ENCODE data around the gene RRP7A. TPM values are rescaled to one million over a fixed set of nuclear protein-coding genes. Genes with fewer than 3 reads are reported as not detected.
"Not testable (repeated sequence)": the region's sequence is repeated elsewhere in the genome, so short reads cannot be mapped to it uniquely, and the experiment has no call there.

The RRP7A gene
- total RNA-seq, 2 experiments from 2014 or later: 184 to 193 TPM

DNA sequence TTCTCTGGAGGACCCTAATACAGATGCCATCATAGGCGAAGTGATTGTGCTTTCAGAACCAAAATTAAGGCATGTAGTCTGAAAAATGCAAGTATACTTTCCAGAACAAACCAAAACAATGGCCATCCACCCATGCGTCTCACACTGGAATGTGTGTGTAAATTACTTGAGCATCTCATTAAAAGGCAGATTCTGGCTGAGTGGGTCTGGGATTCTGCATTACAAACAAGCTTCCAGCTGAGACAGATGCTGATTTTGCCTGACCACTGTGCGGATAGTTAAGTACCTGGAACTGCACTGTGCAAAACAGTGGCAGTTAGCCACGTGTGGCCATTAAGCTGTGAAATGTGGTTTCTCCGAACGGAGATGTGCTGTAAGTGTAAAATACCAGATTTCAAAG, 26.2 kb downstream of the RRP7A start:
- no peak for DNase-seq
- no peak overlapping the region for H3K4me3 Mint-ChIP-seq
- H3K27ac Mint-ChIP-seq: no peak overlapping the region
- no peaks in the 10 kb centered on the region for H3K36me3 Mint-ChIP-seq
- no peaks in the 10 kb centered on the region for H3K27me3 Mint-ChIP-seq
- no peaks in the 10 kb centered on the region for H3K4me1 Mint-ChIP-seq
- H3K9me3 Mint-ChIP-seq: no peaks in the 10 kb centered on the region

DNA sequence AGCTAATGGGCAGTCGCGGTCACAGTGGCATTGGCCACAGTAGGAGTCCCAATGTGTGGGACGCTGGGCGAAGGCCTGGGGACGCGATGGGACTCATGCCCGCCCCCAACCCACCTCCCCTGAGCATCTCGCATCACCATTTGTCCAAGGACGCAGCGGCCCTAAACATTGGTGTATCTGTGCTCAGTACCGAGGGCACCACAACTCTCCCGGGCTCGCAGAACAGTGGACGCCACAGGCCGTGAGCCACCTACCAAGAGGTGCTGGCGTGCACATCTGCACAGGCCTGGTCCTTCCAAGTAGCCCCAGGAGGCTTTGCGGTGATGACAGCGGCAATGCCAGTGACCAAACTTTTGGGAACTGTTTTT, 27.3 kb downstream of the RRP7A start:
- Mint-ChIP-seq H3K4me1 (no peaks in the 10 kb centered on the region), H3K36me3 (no peaks in the 10 kb centered on the region), H3K27ac (no peak overlapping the region), H3K9me3 (no peaks in the 10 kb centered on the region), H3K27me3 (no peaks in the 10 kb centered on the region), H3K4me3 (no peak overlapping the region)
- DNase-seq: no peak

DNA sequence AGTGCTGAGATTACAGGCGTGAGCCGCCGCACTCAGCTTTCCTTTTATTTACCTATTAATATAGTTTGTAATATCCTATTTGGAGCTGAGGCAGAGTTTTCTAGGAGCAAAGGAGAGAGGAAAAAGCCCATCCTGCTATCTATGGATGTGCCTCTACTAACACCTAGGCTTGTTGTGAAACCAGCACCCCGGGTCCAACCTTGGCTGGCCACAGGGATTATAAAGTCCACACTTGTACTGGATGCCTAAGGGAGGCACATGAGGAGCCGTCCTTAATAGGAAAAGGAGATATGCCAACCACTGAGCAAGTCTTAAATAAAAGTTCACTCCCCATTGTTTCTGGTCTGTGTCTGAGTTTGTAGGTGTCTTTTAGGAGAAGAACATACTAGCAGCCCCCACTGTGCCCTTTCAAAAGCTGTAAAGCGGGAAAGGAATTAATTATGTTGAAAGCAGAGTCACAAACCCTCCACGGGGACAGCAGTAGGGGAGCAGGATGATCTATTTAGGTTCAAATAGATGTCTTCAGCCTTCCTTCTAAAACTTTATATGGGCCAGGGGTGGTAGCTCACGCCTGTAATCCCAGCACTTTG, 29.3 kb downstream of the RRP7A start:
- Mint-ChIP-seq H3K4me3 (no peak overlapping the region), H3K36me3 (no peaks in the 10 kb centered on the region), H3K9me3 (no peaks in the 10 kb centered on the region), H3K27me3 (no peaks in the 10 kb centered on the region), H3K27ac (no peak overlapping the region), H3K4me1 (no peaks in the 10 kb centered on the region)
- DNase-seq: no peak

DNA sequence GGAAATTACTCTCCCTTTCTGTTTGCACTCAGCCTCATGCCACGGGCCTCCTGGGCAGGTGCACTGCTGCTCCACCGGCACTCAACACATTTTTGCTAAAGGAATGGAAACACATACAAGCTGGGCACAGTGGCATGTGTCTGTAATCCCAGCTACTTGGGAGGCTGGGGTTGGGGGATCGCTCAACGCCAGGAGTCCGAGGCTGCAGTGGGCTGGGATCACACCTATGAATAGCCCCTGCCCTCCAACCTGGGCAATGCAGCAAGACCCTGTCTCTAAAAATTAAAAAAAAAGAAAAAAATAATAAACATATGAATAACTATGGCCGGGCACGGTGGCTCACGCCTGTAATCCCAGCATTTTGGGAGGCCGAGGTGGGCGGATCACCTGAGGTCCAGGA, 30.6 kb downstream of the RRP7A start:
- Mint-ChIP-seq H3K27me3 (no peaks in the 10 kb centered on the region), H3K4me1 (no peaks in the 10 kb centered on the region), H3K4me3 (no peak overlapping the region), H3K27ac (no peak overlapping the region), H3K9me3 (no peaks in the 10 kb centered on the region), H3K36me3 (no peaks in the 10 kb centered on the region)
- DNase-seq: no peak

DNA sequence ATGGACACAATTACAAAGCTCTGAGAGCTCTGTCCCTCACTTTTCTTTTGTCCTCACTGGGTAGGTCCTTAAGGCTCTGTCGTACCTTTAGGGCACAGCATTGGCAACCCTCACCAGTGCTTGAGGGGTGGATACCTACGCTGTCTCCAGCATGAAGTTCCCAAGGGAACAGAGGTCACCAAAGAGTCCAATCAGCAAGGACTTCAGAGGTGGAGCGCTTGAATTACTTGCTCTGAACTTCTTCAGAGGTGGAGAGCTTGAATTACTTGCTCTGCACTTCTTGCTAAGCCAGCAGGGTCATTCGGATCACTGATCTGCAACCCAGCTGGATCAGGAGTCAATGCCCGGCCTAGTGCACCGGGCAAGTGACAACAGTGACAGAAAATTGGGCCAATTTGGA, 35.1 kb downstream of the RRP7A start:
- DNase-seq: no peak
- Mint-ChIP-seq H3K27me3 (no peaks in the 10 kb centered on the region), H3K4me3 (no peak overlapping the region), H3K36me3 (no peaks in the 10 kb centered on the region), H3K9me3 (no peaks in the 10 kb centered on the region), H3K4me1 (no peaks in the 10 kb centered on the region), H3K27ac (no peak overlapping the region)

DNA sequence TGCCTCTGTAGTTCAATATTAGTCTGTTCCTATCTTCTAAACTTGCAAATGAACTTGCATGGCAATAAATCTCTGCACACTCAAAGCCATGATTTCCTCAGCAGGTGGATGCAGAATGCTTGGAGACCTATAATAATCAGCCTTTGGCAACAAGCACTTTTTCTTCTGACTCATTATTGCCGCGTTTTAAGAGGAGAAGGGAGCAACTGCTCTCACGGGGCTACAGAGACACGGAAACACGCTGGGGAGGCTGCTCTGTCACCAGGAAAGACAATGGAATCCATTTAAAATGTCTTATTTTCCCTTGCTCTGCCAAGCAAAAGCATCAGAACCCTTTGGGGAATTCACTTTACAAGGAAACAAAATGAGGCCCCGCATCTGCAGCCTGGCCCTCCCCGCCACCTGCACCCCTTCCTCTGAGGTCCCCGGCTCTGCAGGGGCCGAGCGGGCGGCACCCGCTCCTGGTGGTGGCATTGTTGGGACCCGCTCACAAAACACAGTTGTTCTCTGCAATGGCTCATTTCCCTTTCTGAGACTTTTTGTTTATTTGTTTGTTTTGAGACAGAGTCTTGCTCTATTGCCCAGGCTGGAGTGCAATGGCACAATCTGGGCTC, 35.9 kb downstream of the RRP7A start:
- H3K9me3 Mint-ChIP-seq, H3K27me3 Mint-ChIP-seq, DNase-seq, H3K4me1 Mint-ChIP-seq, H3K4me3 Mint-ChIP-seq, H3K27ac Mint-ChIP-seq, H3K36me3 Mint-ChIP-seq: not testable (repeated sequence)

DNA sequence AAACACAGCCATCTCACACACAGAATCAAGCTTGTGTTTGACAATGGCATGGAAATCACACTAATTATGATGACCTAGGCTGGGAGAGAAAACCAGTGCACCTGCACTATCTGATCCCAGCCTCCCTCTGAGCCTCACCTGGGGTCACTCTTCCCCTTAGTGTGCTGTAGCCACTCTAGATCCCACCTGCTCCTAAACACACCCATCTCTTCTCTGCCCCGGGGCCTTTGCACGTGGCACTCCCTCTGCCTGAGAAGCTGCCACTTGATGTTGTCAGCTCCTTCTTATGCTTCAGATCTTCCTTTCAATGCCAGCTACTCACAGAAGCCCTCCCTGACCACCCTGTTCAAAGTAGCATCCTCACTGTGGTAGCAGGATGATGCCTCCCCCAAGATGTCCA, 44.5 kb downstream of the RRP7A start:
- DNase-seq: no peak
- Mint-ChIP-seq H3K4me3 (no peak overlapping the region), H3K9me3 (no peaks in the 10 kb centered on the region), H3K36me3 (no peaks in the 10 kb centered on the region), H3K27ac (no peak overlapping the region), H3K4me1 (peaks cover 7% of the 10 kb centered on the region), H3K27me3 (no peaks in the 10 kb centered on the region)

DNA sequence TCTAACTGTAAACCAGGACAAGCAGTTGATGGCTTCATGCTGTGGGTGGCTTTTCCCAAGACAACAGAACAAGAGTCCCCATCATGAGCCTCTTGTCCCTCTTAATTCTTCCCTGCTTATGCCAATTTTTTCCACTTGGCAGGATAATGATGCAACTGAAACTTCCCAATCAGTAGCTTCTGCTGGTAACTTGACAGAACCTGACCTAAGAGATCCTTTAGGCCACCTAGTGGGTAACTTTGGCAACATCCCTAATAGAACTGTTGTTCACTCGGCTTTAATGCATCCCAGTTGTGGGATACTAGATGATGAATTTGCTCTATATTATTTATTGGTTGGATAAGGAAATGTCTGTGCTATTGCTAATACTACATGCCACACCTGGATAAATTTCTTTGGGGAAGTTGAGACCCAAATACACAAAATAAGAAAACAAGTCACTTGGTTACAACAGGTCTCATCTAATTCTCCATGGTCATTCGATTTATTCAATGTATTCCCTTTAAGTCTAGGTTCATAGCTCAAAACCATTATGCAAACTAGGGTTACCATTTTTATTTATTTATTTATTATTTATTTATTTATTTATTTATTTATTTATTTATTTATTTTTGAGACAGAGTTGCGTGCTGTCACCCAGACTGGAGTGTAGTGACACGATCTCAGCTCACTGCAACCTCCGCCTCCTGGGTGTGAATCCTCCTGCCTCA, 46.0 kb downstream of the RRP7A start:
- Mint-ChIP-seq H3K4me3 (no peak overlapping the region), H3K9me3 (no peaks in the 10 kb centered on the region), H3K27ac (no peak overlapping the region), H3K27me3 (no peaks in the 10 kb centered on the region), H3K4me1 (peaks cover 5% of the 10 kb centered on the region), H3K36me3 (no peaks in the 10 kb centered on the region)
- DNase-seq: no peak

DNA sequence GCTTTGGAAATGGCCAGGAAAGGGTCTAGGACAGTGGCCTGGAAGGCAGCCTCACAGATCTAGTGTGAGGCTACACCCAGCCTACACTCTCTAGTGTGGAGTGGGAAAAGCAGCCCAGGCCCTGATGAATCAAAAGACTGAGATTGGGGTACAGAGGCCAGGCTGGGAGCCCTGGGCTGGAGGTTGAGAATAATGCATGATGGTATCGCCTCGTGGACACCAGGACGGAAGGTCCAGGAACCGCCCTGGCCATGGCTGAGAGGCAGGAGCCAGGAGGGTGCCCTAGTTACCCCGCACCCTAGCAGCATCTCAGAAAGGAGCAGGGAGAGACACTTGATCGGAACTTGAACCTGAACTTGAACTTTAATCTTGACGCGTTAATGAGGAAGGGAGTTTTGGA, 46.9 kb downstream of the RRP7A start:
- H3K9me3 Mint-ChIP-seq: no peaks in the 10 kb centered on the region
- no peak overlapping the region for H3K27ac Mint-ChIP-seq

DNA sequence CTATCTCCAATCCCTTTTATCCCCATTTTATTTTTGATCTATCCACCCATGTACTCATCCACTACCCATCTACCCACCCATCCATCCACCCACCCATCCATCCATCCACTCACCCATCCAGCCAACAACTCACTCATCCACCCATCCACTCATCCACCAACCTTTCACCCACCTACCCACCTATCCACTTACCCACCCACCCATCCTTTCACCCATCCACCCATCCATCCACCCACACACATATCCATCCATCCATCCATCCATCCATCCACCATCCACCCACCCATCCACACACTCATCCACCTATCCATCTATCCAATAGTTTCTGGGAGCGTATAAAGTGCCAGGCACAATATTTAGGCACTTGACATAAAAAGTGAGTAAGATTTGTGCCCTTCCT, 48.2 kb downstream of the RRP7A start:
- no peaks in the 10 kb centered on the region for H3K36me3 Mint-ChIP-seq
- H3K4me1 Mint-ChIP-seq: no peaks in the 10 kb centered on the region
- H3K27ac Mint-ChIP-seq: no peak overlapping the region
- DNase-seq: no peak
- H3K9me3 Mint-ChIP-seq: no peaks in the 10 kb centered on the region
- H3K4me3 Mint-ChIP-seq: no peak overlapping the region
- H3K27me3 Mint-ChIP-seq: no peaks in the 10 kb centered on the region

More for the DNA sequence above, 46.9 kb downstream of the RRP7A start:
- Mint-ChIP-seq H3K36me3 (no peaks in the 10 kb centered on the region), H3K4me1 (no peaks in the 10 kb centered on the region), H3K4me3 (no peak overlapping the region), H3K27me3 (no peaks in the 10 kb centered on the region)
- DNase-seq: no peak

DNA sequence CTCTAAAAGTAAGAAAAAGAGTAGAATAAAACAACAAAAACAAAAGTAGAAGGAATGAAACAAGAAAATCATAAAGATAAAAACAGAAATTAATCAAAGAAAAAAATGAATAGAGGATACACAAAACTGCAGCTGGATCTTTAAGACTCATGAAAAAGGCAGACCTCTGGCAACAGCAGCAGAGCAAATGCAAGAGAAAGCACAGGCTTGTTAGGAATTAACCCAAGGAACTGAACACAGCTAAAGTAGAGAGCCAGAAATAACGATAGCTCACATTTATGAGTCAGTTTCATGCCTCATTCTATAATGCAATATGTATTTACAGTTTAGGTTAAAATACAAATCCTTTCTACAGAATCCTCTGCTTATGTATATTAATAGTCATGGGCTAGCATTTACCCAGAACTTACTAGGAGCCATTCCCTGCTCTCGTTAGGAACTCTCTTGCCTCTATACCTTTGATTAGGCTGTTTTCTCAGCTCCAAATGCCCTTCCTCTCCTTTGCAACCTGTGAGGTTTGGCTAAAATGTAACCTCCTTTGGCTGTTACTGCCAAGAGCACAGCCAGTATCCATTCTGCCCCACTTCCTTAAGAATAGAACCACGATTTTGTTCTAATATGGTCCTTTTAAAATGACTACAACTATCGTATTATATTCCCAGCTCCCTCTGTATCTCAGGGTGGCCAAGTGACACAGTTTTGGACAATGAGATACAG, 49.1 kb downstream of the RRP7A start:
- Mint-ChIP-seq H3K27ac (no peak overlapping the region), H3K27me3 (no peaks in the 10 kb centered on the region), H3K4me1 (no peaks in the 10 kb centered on the region), H3K36me3 (no peaks in the 10 kb centered on the region), H3K9me3 (no peaks in the 10 kb centered on the region), H3K4me3 (no peak overlapping the region)
- no peak for DNase-seq

DNA sequence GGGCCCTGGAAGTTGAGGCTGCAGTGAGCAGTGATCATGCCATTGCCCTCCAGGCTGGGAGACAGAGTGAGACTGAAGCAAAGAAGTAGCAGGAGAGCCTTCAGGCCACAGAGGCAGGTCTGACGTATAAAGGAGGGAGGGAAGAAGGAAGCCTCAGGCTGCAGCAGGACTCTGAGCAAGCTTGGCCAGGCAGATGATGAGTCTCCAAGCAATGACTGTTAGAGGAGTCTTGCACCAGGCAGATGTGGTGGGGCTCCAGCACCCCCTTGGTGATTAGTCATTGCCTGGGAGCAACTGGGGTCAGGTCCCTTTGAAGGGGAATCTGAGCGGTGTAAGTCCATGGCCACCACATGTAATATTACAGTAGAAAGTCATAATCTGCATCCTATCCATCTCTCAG, 50.8 kb downstream of the RRP7A start:
- H3K36me3 Mint-ChIP-seq: no peaks in the 10 kb centered on the region
- no peak for DNase-seq
- no peaks in the 10 kb centered on the region for H3K27me3 Mint-ChIP-seq
- H3K4me3 Mint-ChIP-seq: no peak overlapping the region
- no peak overlapping the region for H3K27ac Mint-ChIP-seq
- H3K9me3 Mint-ChIP-seq: no peaks in the 10 kb centered on the region
- no peaks in the 10 kb centered on the region for H3K4me1 Mint-ChIP-seq

DNA sequence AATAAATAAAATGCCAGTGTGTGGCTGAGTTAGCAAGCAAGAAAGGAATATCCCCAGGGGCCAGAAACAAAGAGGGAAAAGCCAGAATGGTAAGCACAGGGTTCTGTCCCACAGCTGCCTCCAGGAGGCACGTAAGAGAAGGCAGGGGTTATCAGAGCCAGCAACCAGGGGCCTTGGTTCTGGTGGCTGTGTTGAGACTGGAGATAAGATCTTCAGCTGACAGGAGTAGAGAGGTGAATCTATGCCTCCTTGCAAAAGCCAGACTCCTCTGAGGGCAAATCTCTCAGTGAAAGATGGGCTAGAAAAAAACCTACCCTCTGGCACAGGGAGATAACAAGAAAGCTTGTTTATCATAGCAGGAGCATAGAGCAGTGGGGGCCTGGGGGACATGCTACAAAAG, 57.6 kb downstream of the RRP7A start:
- Mint-ChIP-seq H3K36me3 (no peaks in the 10 kb centered on the region), H3K4me1 (no peaks in the 10 kb centered on the region), H3K27ac (no peak overlapping the region), H3K9me3 (no peaks in the 10 kb centered on the region), H3K27me3 (peaks cover 22% of the 10 kb centered on the region), H3K4me3 (no peak overlapping the region)
- DNase-seq: no peak

DNA sequence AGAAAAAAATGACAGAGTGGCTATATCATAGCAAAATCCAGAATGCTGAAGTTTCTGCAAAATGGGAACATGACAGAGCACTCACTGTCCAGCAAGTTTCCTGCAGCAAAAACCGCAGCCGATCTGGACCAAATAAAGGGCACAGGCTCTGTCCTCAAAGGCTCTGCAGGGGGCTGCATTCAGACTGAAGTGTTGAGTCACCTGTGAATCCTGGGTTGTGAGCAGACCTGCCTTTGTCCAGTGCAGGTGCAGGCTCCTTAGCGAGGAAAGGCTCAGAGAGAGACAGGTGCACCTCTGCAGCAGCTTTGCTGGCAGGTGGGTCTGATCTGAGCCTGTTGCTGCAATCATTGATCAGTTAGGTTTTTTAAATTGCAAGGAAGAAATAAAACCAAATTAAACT, 58.1 kb downstream of the RRP7A start:
- Mint-ChIP-seq H3K36me3 (no peaks in the 10 kb centered on the region), H3K27ac (no peak overlapping the region), H3K4me3 (no peak overlapping the region), H3K27me3 (peaks cover 24% of the 10 kb centered on the region), H3K4me1 (no peaks in the 10 kb centered on the region), H3K9me3 (no peaks in the 10 kb centered on the region)
- no peak for DNase-seq

Data from activated naive CD8-positive, alpha-beta T cell treated with anti-CD3 and anti-CD28 coated beads for 36 hours (primary cell).